Retinal pigment epithelial cell (primary cell): ENCODE results near the gene DLGAP1.

Experiments
- DNase-seq: peaks from one replicate; pipeline ENCODE4 v3.0.0-alpha.2; 2010; ENCODE audit warnings: low read depth
- H3K4me3 ChIP-seq: 2 replicates; pipeline ENCODE4 v1.5.1; 2011; ENCODE audit warnings: mild to moderate bottlenecking, low read length, control low read depth, moderate library complexity
- CTCF ChIP-seq: conservative IDR thresholded peaks from 2 replicates; pipeline ENCODE4 v1.5.1; 2011; ENCODE audit warnings: low read depth, low read length, control low read depth, inconsistent platforms

The DLGAP1 gene

GRCh38 chr18:3471141-3471648 lies 983.9 kb downstream of the DLGAP1 start:
- H3K4me3 ChIP-seq: no peak overlapping the region
- no peak for TF ChIP-seq CTCF
- DNase-seq: no peak

- no peak for DNase-seq
- H3K4me3 ChIP-seq: no peak overlapping the region
- TF ChIP-seq CTCF: no peak
Observed at GRCh38 chr18:3468833-3469232, 986.3 kb downstream of the DLGAP1 start.

GRCh38 chr18:3468066-3468705 lies 986.9 kb downstream of the DLGAP1 start:
- DNase-seq: no peak
- peak; percentile 13 for TF ChIP-seq CTCF
- no peak overlapping the region for H3K4me3 ChIP-seq

- no peak for TF ChIP-seq CTCF
- H3K4me3 ChIP-seq: no peak overlapping the region
- no peak for DNase-seq
Observed at GRCh38 chr18:3466872-3467271, 988.2 kb downstream of the DLGAP1 start.

GRCh38 chr18:3466045-3466444 lies 989.1 kb downstream of the DLGAP1 start:
- TF ChIP-seq CTCF: no peak
- no peak for DNase-seq
- H3K4me3 ChIP-seq: no peak overlapping the region

- no peak overlapping the region for H3K4me3 ChIP-seq
- no peak for DNase-seq
- no peak for TF ChIP-seq CTCF
Observed at GRCh38 chr18:3463051-3463450, 992.1 kb downstream of the DLGAP1 start.

- no peak for DNase-seq
- no peak for TF ChIP-seq CTCF
- H3K4me3 ChIP-seq: no peak overlapping the region
Observed at GRCh38 chr18:3461704-3462103, 993.4 kb downstream of the DLGAP1 start.
